HG03139 (cell line): ENCODE measurements around the gene ADGRD1.
A peak's percentile ranks its signal among the peaks of the same experiment; 100 is the strongest.

Source experiments
- ATAC-seq: cut with Tn5 transposase; IDR thresholded peaks from one replicate; pipeline ENCODE4 v1.9.1; 2021; ENCODE audit not compliant: unreplicated experiment

Gene ADGRD1

DNA sequence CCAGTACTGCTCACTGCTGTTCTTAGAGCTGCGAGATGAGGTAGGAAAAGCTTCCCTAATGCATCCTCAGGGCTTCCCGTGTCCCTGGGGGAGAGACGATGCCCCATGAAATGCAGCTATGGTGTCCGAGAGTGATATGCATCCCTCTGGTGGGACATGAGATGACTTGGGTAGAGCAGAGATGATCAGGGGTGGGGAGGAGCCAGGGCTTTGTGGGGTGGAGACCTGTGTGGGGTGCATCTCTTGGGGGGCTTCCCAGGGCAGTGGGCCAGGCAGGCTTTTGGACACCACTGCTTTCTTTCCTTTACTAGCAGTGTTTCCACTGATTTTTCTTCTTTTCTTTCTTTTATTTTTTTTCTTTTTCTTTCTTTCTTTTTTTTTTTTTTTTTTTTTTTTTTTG lies 147.3 kb downstream of the ADGRD1 start:
- no peak for ATAC-seq

- peak; percentile 62 for ATAC-seq
Observed at GRCh38 chr12:131101703-131102492, 148.2 kb downstream of the ADGRD1 start.

DNA sequence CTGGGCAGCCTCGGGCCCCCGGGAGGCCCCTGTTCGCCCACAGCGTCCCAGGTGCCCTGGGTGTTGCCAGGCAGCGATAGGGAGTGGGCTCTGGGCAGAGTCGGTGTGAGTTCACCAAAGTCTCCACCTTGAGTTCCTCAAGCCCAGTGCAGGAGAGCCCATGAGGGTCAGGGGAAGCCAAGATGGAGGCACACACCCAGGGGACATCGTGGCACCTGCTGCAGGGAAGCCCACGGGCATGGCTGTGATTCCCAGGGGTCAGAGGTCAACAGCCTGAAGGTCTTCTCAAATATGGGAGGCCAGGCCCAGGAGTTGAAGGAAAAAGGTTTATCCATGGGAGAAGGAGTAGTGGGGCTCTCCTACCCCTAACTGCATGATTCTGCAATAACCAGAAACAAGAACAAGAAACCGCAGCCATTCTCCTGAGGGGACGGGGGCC lies 148.8 kb downstream of the ADGRD1 start:
- ATAC-seq: no peak

- no peak for ATAC-seq
Observed at GRCh38 chr12:131102991-131103668, 149.4 kb downstream of the ADGRD1 start.

DNA sequence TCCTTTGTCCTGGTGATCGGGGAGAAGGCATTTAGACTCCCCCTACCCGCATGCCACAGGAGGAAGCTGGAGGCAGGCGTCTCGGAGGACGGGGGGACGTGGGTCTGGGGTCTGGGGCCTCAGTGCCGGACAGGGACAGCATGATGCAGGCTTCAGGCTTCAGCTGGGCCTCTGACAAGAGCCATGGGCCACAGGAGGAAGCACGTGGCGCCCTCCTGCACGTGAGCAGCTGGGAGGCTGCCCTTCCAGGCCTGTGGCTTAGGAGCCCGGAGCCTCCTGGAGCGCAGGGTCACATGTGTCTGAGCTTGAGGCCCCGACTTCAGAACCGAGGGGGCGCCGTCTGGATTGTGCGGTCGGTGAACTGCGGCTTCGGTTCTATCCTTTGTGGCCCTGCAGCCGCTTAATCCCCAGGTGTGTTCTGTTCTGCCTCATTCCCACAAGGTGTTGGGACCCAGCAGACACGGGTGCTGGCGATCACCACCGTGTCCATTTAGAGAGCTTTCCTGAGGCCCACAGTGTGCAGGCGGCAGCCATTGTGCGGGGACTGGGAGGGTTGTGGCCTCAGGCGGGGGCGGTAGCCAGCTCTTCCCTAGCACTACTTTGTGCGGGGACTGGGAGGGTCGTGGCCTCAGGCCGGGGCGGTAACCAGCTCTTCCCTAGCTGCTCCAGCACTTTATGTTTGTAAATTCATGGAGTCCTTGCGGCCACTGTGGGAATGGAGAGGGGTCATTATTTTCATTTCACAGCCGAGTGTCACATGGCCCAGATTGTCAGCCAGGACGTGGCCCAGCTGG lies 150.2 kb downstream of the ADGRD1 start:
- ATAC-seq: no peak

- ATAC-seq: peak; percentile 65
Observed at GRCh38 chr12:131104463-131105350, 151.0 kb downstream of the ADGRD1 start.

DNA sequence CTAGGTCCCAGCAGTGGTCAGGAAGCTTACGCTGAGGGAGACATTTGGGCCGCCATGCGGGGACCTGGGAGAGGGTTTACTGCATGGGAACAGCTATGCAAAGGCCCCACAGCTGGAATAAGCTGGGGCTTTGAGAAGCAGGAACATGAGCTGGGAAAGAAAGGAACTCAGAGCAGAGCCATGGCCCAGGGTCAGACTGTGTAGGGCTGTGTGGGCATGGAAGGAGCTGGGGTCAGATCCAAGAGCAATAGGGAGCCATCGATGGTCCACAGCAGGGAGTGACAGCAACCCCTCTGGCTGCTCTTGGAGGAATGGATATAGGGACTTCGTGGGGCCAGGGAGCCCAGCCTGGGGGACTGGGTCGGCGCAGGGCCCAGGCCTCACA lies 151.6 kb downstream of the ADGRD1 start:
- no peak for ATAC-seq

GRCh38 chr12:131105736-131106348 lies 152.1 kb downstream of the ADGRD1 start:
- ATAC-seq: no peak

DNA sequence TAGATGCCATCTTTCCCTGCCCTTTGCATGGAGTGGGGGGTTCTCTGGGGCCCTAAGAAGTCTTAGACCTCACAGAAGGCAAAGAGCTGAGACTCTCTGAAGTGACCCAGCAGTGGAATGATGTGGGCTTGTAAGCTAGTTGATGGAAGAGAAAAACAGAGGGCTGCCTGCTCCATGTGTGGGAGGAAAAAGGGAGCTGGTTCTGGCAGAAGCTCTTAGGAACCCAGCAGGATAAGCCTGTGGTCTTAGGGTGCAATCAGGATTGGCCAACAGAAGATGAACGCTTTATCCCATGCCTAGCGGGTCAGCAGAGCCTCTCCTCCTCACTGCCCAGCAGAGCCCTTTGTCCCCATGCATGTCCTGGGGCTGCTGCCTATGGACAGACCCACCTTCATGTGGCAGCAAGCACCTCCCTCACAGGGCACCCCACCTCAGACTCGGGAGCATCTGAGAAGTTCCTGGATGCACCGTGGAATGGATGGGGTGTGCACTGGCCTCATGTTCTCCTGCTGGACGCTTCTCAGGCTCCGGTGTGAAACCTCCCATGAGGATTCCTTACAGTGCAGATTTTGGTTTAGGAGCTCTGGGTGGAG lies 152.7 kb downstream of the ADGRD1 start:
- ATAC-seq: no peak

DNA sequence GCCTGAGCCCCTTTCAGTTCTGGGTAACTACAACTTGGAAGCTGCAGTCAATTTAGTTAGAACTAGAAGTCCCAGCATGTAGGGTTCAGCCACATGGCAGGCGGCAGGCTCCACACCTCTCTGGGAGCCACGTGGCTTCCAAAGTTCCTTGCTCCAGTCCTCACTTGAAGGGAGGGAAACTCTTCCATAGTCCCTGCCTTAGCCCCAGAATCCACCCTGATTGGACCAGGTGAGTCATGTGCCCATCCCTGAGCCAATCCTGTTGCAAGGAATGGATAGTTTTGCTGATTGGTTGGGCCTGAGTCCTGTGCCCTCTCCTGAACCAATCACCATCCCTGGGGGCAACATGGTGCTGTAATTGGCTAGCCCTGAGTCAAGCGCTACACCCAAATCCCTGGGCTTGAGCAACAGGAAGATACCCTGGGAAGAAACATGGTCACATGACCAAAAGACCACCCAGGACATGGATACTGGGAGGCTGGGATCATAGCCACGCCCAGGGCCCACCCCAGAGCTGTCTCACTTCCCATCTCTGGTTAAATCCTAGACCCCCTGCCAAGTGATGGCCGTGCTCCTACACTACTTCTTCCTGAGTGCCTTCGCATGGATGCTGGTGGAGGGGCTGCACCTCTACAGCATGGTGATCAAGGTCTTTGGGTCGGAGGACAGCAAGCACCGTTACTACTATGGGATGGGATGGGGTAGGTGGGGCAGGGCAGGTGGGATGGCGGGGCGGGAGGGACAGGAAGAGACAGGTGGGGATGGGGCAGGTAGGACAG lies 154.7 kb downstream of the ADGRD1 start:
- no peak for ATAC-seq

- ATAC-seq: no peak
Observed at GRCh38 chr12:131111446-131111845, 157.7 kb downstream of the ADGRD1 start.

GRCh38 chr12:131112021-131112420 lies 158.3 kb downstream of the ADGRD1 start:
- ATAC-seq: no peak

DNA sequence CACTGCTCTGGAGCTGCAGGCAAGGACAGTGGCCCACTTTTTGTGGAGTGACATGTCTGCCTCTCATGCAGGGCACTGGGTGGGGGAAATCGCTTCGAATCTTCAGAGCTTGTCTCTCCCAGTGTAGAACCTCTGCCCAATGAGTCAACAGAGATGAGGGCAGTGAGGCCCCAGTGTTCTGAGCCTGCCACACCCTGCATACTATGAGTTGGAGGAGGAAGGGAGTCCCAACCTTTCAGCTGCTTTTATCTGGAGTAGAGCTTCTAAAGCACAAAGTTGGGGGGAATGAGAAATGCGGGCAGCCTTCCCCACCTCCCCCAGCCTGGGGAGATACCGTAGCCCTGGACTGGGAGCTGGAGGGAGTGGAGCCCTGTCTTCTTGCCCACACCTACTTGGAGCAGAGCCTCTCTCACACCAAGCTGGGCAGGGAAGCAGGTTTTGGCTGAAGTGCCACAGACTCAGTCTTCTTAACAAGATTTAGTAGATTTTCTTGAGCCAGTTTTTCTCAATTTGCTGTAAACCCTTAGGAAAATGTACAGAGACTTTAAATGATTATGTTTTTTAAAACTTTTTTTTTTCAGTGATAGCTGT lies 159.1 kb downstream of the ADGRD1 start:
- ATAC-seq: no peak

- ATAC-seq: no peak
Observed at GRCh38 chr12:131113568-131114270, 160.0 kb downstream of the ADGRD1 start.

DNA sequence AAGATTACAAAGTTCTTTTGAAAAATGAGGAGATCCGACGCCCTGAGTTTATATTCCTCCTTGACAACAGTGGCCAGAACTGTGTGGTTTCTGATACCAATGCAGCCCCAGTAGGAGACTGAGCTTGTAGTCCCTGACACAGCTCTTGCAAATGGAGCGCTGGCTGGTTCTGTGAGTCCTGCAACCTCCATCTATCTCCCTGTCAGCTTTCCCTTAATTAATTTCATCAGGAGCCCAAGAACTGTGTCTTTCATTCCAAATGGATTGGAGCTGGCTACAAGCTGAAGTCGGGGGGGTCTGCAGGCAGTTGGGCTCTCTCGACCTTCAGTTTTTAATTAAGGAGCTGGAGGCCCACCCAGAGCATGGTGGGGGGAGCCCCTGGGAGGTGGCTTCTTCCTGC lies 160.6 kb downstream of the ADGRD1 start:
- no peak for ATAC-seq

DNA sequence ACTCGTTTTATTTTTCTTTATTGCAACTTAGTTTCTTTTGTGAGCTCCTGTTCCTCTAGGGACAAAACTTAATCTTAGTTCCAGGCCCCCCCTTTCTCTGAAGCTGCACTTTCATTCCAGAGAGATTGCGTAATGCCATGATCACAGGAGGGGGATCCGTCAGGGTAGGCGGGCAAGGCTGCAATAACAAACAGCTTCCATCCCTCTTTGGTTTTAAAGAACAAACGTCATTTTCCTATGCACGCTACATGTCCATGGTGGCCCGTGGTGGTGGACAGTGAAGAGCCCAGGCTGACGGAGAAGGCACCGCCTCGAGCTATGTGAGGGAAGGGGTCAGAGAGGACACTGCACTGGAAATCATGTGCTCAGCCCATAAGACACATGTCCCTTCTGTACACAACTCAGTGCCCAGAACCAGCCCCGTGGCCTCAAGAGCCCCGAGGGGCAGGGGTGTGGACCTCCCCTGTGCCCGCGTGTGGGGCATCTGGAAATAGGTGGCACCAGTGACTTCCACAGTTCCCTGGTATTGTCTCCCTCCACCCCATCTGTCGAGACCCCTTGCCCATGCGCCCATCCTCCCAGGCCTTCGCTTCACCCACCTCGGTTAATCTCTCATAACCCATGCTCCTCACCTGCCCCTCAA lies 161.4 kb downstream of the ADGRD1 start:
- no peak for ATAC-seq

- ATAC-seq: no peak
Observed at GRCh38 chr12:131115766-131116467, 162.2 kb downstream of the ADGRD1 start.
